HCT116 (cell line): Measurements from ENCODE around the gene DENND1A. TPM values are rescaled to one million over a fixed set of nuclear protein-coding genes. Genes with fewer than 3 reads are reported as not detected.

Source experiments
- ATAC-seq: fragments of 200-7000 bp; cut with Tn5 transposase; 2 replicates; pipeline ENCODE4 v1.9.1; 2020; ENCODE audit warnings: mild to moderate bottlenecking, moderate library complexity
- BruUV-seq: library from RNA; stranded (reverse); fragments of 400-500 nt; replicated peaks from 2 replicates; lab custom pipeline; 2021; lab: Mats Ljungman, UMichigan
- CTCF ChIA-PET: fragments of 300-600 bp; sonication (Branson Sonifier 250); formaldehyde crosslinking; loops from one replicate; lab custom pipeline; 2021; ENCODE audit warnings: antibody characterized with exemption; lab: Charles Lee
- POLR2A ChIA-PET: fragments of 300-600, 350-600 bp; sonication (Branson Sonifier 250); formaldehyde crosslinking; loops from one replicate; lab custom pipeline; 2021; ENCODE audit warnings: antibody characterized with exemption; lab: Charles Lee
- RAD21 ChIA-PET, 2 experiments: fragments of 300-600 bp; sonication (Branson Sonifier 250); formaldehyde crosslinking; loops; one replicate each; lab custom pipeline; 2023; ENCODE audit warnings: low total read pairs in 2 of 2; ENCODE audit not compliant: uncharacterized antibody in 2 of 2, unreplicated experiment in 2 of 2, low non-redundant PET in 1 of 2; lab: Charles Lee
- DNase-seq: peaks from one replicate; pipeline ENCODE4 v3.0.0-alpha.2; 2010; ENCODE audit warnings: low read depth, low spot score
- H2AFZ ChIP-seq: fragments of 200-600 bp; shearing (Covaris generic), sonication (generic); 2 replicates; pipeline ENCODE4 v1.6.1; 2017; ENCODE audit warnings: low read depth, mixed run types, mixed read lengths, antibody characterized with exemption, low read length; ENCODE audit not compliant: poor library complexity, severe bottlenecking
- H3K27ac ChIP-seq: 2 replicates; pipeline ENCODE4 v1.5.1; 2012; ENCODE audit warnings: low read depth, low read length
- H3K27me3 ChIP-seq: fragments of 200-600 bp; sonication (generic); 2 replicates; pipeline ENCODE4 v1.6.1; 2016; ENCODE audit warnings: mixed run types, low read length, mixed read lengths; ENCODE audit not compliant: insufficient read depth
- H3K36me3 ChIP-seq, 2 experiments: fragments of 200-500 bp in 1 of 2; fragments of 200-600 bp in 1 of 2; sonication (Bioruptor generic) in 1 of 2; sonication (generic) in 1 of 2; 2 replicates each; pipeline versions ENCODE4 v1.5.1 to v1.6.1; 2014 to 2016; ENCODE audit warnings: low read length in 2 of 2, inconsistent platforms in 1 of 2, mixed read lengths in 1 of 2, mixed run types in 1 of 2; ENCODE audit not compliant: insufficient read depth in 2 of 2, control insufficient read depth in 1 of 2
- H3K4me1 ChIP-seq, 2 experiments: fragments of 200-600 bp in 1 of 2; sonication (generic) in 1 of 2; 2 replicates each; pipeline versions ENCODE4 v1.5.1 to v1.6.1; 2012 to 2017; ENCODE audit warnings: low read length in 2 of 2, inconsistent platforms in 1 of 2, mild to moderate bottlenecking in 1 of 2, mixed read lengths in 1 of 2, mixed run types in 1 of 2, moderate library complexity in 1 of 2; ENCODE audit not compliant: insufficient read depth in 2 of 2, control insufficient read depth in 1 of 2
- H3K4me2 ChIP-seq: fragments of 200-600 bp; sonication (generic); 2 replicates; pipeline ENCODE4 v1.6.1; 2017; ENCODE audit warnings: mixed run types, low read length, mixed read lengths
- H3K4me3 ChIP-seq, 2 experiments: fragments of 200-600 bp in 1 of 2; sonication (generic) in 1 of 2; replicated peaks in 1 of 2; 2 replicates each; pipeline ENCODE4 v1.5.1; 2011 to 2016; ENCODE audit warnings: low read length in 2 of 2, control low read depth in 1 of 2, low read depth in 1 of 2, mild to moderate bottlenecking in 1 of 2, mixed read lengths in 1 of 2, mixed run types in 1 of 2
- H3K79me2 ChIP-seq: fragments of 200-600 bp; sonication (generic); 2 replicates; pipeline ENCODE4 v1.6.1; 2017; ENCODE audit warnings: mild to moderate bottlenecking, mixed run types, low read length, moderate library complexity, mixed read lengths; ENCODE audit not compliant: insufficient read depth
- H3K9ac ChIP-seq: fragments of 200-600 bp; sonication (generic); 2 replicates; pipeline ENCODE4 v1.6.1; 2016; ENCODE audit warnings: low read length, mixed read lengths
- H3K9me2 ChIP-seq: fragments of 200-600 bp; sonication (generic), shearing (Covaris generic); 2 replicates; pipeline ENCODE4 v1.6.1; 2017; ENCODE audit warnings: mixed run types, mild to moderate bottlenecking, moderate library complexity; ENCODE audit not compliant: insufficient read depth
- H3K9me3 ChIP-seq, 2 experiments: fragments of 200-500 bp in 1 of 2; fragments of 200-600 bp in 1 of 2; sonication (Bioruptor generic) in 1 of 2; sonication (generic) in 1 of 2; 2 replicates each; pipeline ENCODE4 v1.6.1; 2014 to 2017; ENCODE audit warnings: low read length in 2 of 2, mixed read lengths in 2 of 2, inconsistent platforms in 1 of 2, low read depth in 1 of 2, mild to moderate bottlenecking in 1 of 2, mixed run types in 1 of 2, moderate library complexity in 1 of 2; ENCODE audit not compliant: control insufficient read depth in 1 of 2, insufficient read depth in 1 of 2
- H4K20me1 ChIP-seq: fragments of 200-600 bp; sonication (generic), shearing (Covaris generic); 2 replicates; pipeline ENCODE4 v1.6.1; 2017; ENCODE audit warnings: mixed run types, mild to moderate bottlenecking, moderate library complexity; ENCODE audit not compliant: insufficient read depth
- CBX3 ChIP-seq: IDR thresholded peaks from 2 replicates; pipeline ENCODE4 v1.6.1; 2012; ENCODE audit warnings: low read depth
- CEBPB ChIP-seq: IDR thresholded peaks from 2 replicates; pipeline ENCODE4 v1.6.1; 2012; ENCODE audit warnings: low read depth
- EGR1 ChIP-seq: IDR thresholded peaks from 2 replicates; pipeline ENCODE4 v1.6.1; 2012; ENCODE audit warnings: low read depth
- ELF1 ChIP-seq: IDR thresholded peaks from 2 replicates; pipeline ENCODE4 v1.6.1; 2012; ENCODE audit warnings: low read depth, borderline replicate concordance
- EZH2 ChIP-seq: fragments of 200-600 bp; sonication (generic); IDR thresholded peaks from 2 replicates; pipeline ENCODE4 v1.6.1; 2017; ENCODE audit warnings: antibody characterized with exemption, mixed run types
- EZH2phosphoT487 ChIP-seq: fragments of 200-600 bp; IDR thresholded peaks from 2 replicates; pipeline ENCODE4 v1.6.1; 2018; ENCODE audit warnings: antibody characterized with exemption, borderline replicate concordance
- JUND ChIP-seq: IDR thresholded peaks from 2 replicates; pipeline ENCODE4 v1.6.1; 2012
- MAX ChIP-seq: IDR thresholded peaks from 2 replicates; pipeline ENCODE4 v1.6.1; 2012
- POLR2A ChIP-seq: IDR thresholded peaks from 2 replicates; pipeline ENCODE4 v1.7.0; 2011; ENCODE audit warnings: borderline replicate concordance; ENCODE audit not compliant: insufficient read depth, insufficient read length; ENCODE audit errors: extremely low read depth
- POLR2AphosphoS5 ChIP-seq: IDR thresholded peaks from 2 replicates; pipeline ENCODE4 v1.6.1; 2011; ENCODE audit warnings: mild to moderate bottlenecking, low read depth, low read length, moderate library complexity
- RAD21 ChIP-seq: IDR thresholded peaks from 2 replicates; pipeline ENCODE4 v1.6.1; 2012; ENCODE audit warnings: low read depth, mild to moderate bottlenecking
- REST ChIP-seq: IDR thresholded peaks from 2 replicates; pipeline ENCODE4 v1.6.1; 2012; ENCODE audit warnings: low read depth
- SIN3A ChIP-seq: IDR thresholded peaks from 2 replicates; pipeline ENCODE4 v1.6.1; 2012; ENCODE audit warnings: low read depth
- SP1 ChIP-seq: IDR thresholded peaks from 2 replicates; pipeline ENCODE4 v1.6.1; 2012; ENCODE audit warnings: low read depth
- SRF ChIP-seq: IDR thresholded peaks from 2 replicates; pipeline ENCODE4 v1.6.1; 2012; ENCODE audit warnings: low read depth
- TCF7L2 ChIP-seq: IDR thresholded peaks from 2 replicates; pipeline ENCODE4 v1.7.0; 2011; ENCODE audit warnings: borderline replicate concordance, inconsistent platforms; ENCODE audit not compliant: insufficient read depth, insufficient read length; ENCODE audit errors: extremely low read depth
- YY1 ChIP-seq: IDR thresholded peaks from 2 replicates; pipeline ENCODE4 v1.6.1; 2011; ENCODE audit warnings: low read length, low read depth, moderate library complexity, mild to moderate bottlenecking; ENCODE audit not compliant: insufficient replicate concordance; ENCODE audit errors: extremely low read depth
- ZFX ChIP-seq: fragments of 450-650 bp; IDR thresholded peaks from 2 replicates; pipeline ENCODE4 v1.6.1; 2017
- ZNF274 ChIP-seq: fragments of 200-500 bp; sonication (Bioruptor generic); IDR thresholded peaks from 2 replicates; pipeline ENCODE4 v1.6.1; 2014; ENCODE audit warnings: mild to moderate bottlenecking, low read depth, low read length, inconsistent platforms
- intact Hi-C: fragments of 100-400 bp; cut with micrococcal nuclease; formaldehyde crosslinking; loops from 2 replicates; pipeline ENCODE4 v1.10.0; 2022
- total RNA-seq: library from RNA; stranded (reverse); gene quantifications from one replicate; pipeline ENCODE4 v1.2.1, GENCODE V29; 2021; ENCODE audit not compliant: unreplicated experiment
- TF ChIP-seq, protein P1 (sequence below), 3 experiments: fragments of 200-600 bp in 1 of 3; sonication (generic) in 1 of 3; IDR thresholded peaks in 2 of 3; conservative IDR thresholded peaks in 1 of 3; 2 replicates each; pipeline ENCODE4 v1.5.1; 2012 to 2017; ENCODE audit warnings: low read depth in 2 of 3, low read length in 2 of 3, antibody characterized with exemption in 1 of 3, borderline replicate concordance in 1 of 3, control low read depth in 1 of 3, mild to moderate bottlenecking in 1 of 3, mixed read lengths in 1 of 3, mixed run types in 1 of 3, moderate library complexity in 1 of 3; ENCODE audit not compliant: insufficient read depth in 1 of 3
- TF ChIP-seq, protein P2 (sequence below): IDR thresholded peaks from 2 replicates; pipeline ENCODE4 v1.6.1; 2012

DENND1A gene
- total RNA-seq, 1 experiment from 2014 or later = 33.0 TPM

GRCh38 chr9:123338710-123339665, 590.9 kb downstream of the DENND1A start (continued):
- TF ChIP-seq, protein P1, sequence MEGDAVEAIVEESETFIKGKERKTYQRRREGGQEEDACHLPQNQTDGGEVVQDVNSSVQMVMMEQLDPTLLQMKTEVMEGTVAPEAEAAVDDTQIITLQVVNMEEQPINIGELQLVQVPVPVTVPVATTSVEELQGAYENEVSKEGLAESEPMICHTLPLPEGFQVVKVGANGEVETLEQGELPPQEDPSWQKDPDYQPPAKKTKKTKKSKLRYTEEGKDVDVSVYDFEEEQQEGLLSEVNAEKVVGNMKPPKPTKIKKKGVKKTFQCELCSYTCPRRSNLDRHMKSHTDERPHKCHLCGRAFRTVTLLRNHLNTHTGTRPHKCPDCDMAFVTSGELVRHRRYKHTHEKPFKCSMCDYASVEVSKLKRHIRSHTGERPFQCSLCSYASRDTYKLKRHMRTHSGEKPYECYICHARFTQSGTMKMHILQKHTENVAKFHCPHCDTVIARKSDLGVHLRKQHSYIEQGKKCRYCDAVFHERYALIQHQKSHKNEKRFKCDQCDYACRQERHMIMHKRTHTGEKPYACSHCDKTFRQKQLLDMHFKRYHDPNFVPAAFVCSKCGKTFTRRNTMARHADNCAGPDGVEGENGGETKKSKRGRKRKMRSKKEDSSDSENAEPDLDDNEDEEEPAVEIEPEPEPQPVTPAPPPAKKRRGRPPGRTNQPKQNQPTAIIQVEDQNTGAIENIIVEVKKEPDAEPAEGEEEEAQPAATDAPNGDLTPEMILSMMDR (IDR thresholded peaks at IDR 0.05 in 2 of 3, conservative IDR thresholded peaks at IDR 0.05 in 1 of 3; ENCODE audit: borderline replicate concordance in 1 of 3, insufficient read depth in 1 of 3, low read depth in 2 of 3, low read length in 2 of 3) = no peak
- TF ChIP-seq JUND = no peak
- no peak for TF ChIP-seq YY1
- no peak for TF ChIP-seq POLR2AphosphoS5
- no peak for TF ChIP-seq RAD21
- no peak for TF ChIP-seq CBX3
- TF ChIP-seq EZH2phosphoT487 = no peak
- no peak for TF ChIP-seq MAX

DNA sequence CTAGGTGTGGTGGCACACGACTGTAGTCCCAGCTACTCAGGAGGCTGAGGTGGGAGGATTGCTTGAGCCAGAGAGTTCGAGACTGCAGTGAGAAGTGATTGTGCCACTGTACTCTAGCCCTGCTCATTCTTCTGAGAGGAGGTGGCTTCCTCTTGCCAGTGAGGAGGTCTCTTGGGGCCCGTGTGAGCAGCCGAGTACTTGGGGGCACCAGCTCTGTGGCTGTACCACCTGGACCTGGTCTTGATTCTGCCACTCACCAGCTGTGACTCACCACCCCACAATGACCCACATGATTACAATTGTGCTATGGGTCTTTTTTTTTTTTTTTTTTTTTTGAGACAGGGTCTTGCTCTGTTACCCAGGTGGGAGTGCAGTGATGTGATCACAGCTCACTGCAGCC, 592.0 kb downstream of the DENND1A start:
- ChIA-PET POLR2A (no interaction called here), CTCF (no interaction called here), RAD21 (no interaction called here)
- Histone ChIP-seq H3K9me2 (no peaks in the 10 kb centered on the region), H3K4me1 (peaks cover 5 to 6% of the 10 kb centered on the region in 2 experiments; a peak in 3 of 4 replicates), H3K27ac (no peak overlapping the region), H3K4me2 (no peak overlapping the region), H3K36me3 (no peaks in the 10 kb centered on the region), H2AFZ (no peak overlapping the region), H4K20me1 (no peaks in the 10 kb centered on the region), H3K9ac (no peak overlapping the region), H3K79me2 (no peaks in the 10 kb centered on the region), H3K4me3 (no peak overlapping the region), H3K27me3 (no peaks in the 10 kb centered on the region), H3K9me3 (no peaks in the 10 kb centered on the region)
- ATAC-seq = no peak
- DNase-seq = no peak
- intact Hi-C loops = no loop called here
- BruUV-seq = no TSS peak
- TF ChIP-seq ELF1 = no peak
- no peak for TF ChIP-seq ZFX
- TF ChIP-seq SRF = no peak
- TF ChIP-seq JUND = no peak
- TF ChIP-seq, protein P2, sequence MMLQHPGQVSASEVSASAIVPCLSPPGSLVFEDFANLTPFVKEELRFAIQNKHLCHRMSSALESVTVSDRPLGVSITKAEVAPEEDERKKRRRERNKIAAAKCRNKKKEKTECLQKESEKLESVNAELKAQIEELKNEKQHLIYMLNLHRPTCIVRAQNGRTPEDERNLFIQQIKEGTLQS = no peak
- no peak for TF ChIP-seq REST
- TF ChIP-seq TCF7L2 = no peak
- no peak for TF ChIP-seq CEBPB
- no peak for TF ChIP-seq EZH2
- no peak for TF ChIP-seq RAD21
- TF ChIP-seq EGR1 = no peak
- TF ChIP-seq SIN3A = no peak
- no peak for TF ChIP-seq ZNF274
- TF ChIP-seq CBX3 = no peak
- TF ChIP-seq POLR2A = no peak
- no peak for TF ChIP-seq SP1
